OCI-LY3 (cell line): ENCODE data around the gene DRAP1.
A peak's percentile ranks its signal among the peaks of the same experiment; 100 is the strongest.

ENCODE experiments used
- H2AFZ ChIP-seq: fragments of 200-600, 300-600 bp; shearing (Covaris generic); 2 replicates; pipeline ENCODE4 v1.6.0; 2014; ENCODE audit warnings: antibody characterized with exemption, low read depth, low read length
- H3K27ac ChIP-seq: fragments of 200-600, 300-600 bp; sonication (generic); 2 replicates; pipeline ENCODE4 v1.5.1; 2014; ENCODE audit warnings: mild to moderate bottlenecking, low read length, moderate library complexity, mixed read lengths
- H3K27me3 ChIP-seq: fragments of 200-600, 300-600 bp; sonication (generic); 2 replicates; pipeline ENCODE4 v1.6.1; 2014; ENCODE audit warnings: low read depth, low read length, mixed read lengths
- H3K36me3 ChIP-seq: fragments of 200-600, 300-600 bp; sonication (generic); replicated peaks from 2 replicates; pipeline ENCODE3; 2014; ENCODE audit warnings: low read depth, low read length, mixed read lengths
- H3K4me1 ChIP-seq: fragments of 300-600, 200-600 bp; sonication (generic); 2 replicates; pipeline ENCODE4 v1.6.1; 2014; ENCODE audit warnings: low read length, mixed read lengths
- H3K4me2 ChIP-seq: fragments of 200-600, 300-600 bp; sonication (generic); 2 replicates; pipeline ENCODE4 v1.6.1; 2014; ENCODE audit warnings: low read length, mixed read lengths
- H3K4me3 ChIP-seq: fragments of 300-600, 200-600 bp; sonication (generic); 2 replicates; pipeline ENCODE4 v1.5.1; 2014; ENCODE audit warnings: antibody characterized with exemption, mild to moderate bottlenecking, low read length, moderate library complexity
- H3K79me2 ChIP-seq: fragments of 300-600, 200-600 bp; shearing (Covaris generic); 2 replicates; pipeline ENCODE4 v1.6.1; 2014; ENCODE audit warnings: mild to moderate bottlenecking, low read length, mixed read lengths
- H3K9ac ChIP-seq: fragments of 300-600, 200-600 bp; shearing (Covaris generic); 2 replicates; pipeline ENCODE4 v1.6.0; 2014; ENCODE audit warnings: mild to moderate bottlenecking, low read length, moderate library complexity
- H3K9me3 ChIP-seq: fragments of 200-600, 300-600 bp; shearing (Covaris generic); 2 replicates; pipeline ENCODE4 v1.6.1; 2014; ENCODE audit warnings: low read length, mixed read lengths; ENCODE audit not compliant: insufficient read depth
- H4K20me1 ChIP-seq: fragments of 200-600, 300-600 bp; sonication (generic); 2 replicates; pipeline ENCODE4 v1.6.1; 2016; ENCODE audit warnings: low read length, mixed read lengths; ENCODE audit not compliant: insufficient read depth
- CTCF ChIP-seq: fragments of 200-600, 300-600 bp; sonication (generic); IDR thresholded peaks from 2 replicates; pipeline ENCODE4 v1.5.1; 2014; ENCODE audit warnings: antibody characterized with exemption, low read length, low read depth
- EZH2phosphoT487 ChIP-seq: fragments of 200-600 bp; shearing (Covaris generic); IDR thresholded peaks from 2 replicates; pipeline ENCODE4 v1.6.1; 2018; ENCODE audit warnings: antibody characterized with exemption, mixed run types, low read depth

DRAP1 gene

DNA sequence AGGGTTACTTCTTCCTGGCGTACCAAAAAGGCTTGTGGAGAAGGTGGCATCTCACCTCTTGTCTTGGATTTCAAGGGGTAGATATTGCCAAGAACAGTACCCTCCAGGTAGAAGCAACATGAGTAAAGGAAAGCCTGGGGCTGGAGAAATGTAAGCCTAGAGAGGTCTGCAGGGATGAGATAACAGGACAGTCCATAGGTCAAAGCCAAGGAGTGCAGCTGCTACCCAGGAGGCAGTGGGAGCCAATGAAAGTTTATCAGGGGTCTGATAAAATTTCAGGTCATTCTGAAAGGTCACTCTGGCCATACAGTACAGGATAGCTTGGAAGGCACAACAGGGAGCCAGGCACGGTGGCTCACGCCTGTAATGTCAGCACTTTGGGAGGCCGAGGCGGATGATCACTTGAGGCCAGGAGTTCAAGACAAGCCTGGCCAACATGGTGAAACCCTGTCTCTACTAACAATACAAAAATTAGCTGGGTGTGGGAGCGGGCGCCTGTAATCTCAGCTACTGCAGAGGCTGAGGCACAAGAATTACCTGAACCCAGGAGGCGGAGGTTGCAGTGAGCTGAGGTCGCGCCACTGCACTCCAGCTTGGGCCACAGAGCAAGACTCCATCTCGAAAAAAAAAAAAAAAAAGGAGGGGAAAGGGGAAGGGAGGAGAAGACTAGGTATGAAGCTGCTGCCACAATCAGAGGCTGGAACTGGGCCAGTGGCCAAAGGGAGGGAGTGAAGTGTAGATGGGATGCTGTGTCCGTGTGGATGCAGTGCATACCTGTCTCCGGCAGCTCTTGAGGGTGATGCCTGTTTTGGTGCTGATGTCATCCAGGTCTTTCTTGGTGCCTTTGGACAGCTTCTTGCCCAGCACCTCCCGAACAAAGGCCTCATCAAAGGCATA, 32.2 kb upstream of the DRAP1 start:
- Histone ChIP-seq H4K20me1 (peaks cover 5% of the 10 kb centered on the region; the same call in 1 of the 2 replicates), H3K9ac (peak overlapping the region; percentile 87)

GRCh38 chr11:65887723-65888162, 31.5 kb upstream of the DRAP1 start:
- H3K27ac ChIP-seq: peak overlapping the region; percentile 55

More for the DNA sequence above, 32.2 kb upstream of the DRAP1 start:
- no peak overlapping the region for H2AFZ ChIP-seq
- H3K27me3 ChIP-seq: no peaks in the 10 kb centered on the region
- H3K27ac ChIP-seq: no peak overlapping the region
- H3K36me3 ChIP-seq: peaks cover 39% of the 10 kb centered on the region
- H3K4me1 ChIP-seq: peaks cover 22% of the 10 kb centered on the region
- H3K79me2 ChIP-seq: peaks cover 26% of the 10 kb centered on the region
- peak overlapping the region; percentile 92 for H3K4me3 ChIP-seq
- no peak for TF ChIP-seq CTCF
- no peak for TF ChIP-seq EZH2phosphoT487
- peak overlapping the region; percentile 95 for H3K4me2 ChIP-seq
- H3K9me3 ChIP-seq: no peaks in the 10 kb centered on the region

DNA sequence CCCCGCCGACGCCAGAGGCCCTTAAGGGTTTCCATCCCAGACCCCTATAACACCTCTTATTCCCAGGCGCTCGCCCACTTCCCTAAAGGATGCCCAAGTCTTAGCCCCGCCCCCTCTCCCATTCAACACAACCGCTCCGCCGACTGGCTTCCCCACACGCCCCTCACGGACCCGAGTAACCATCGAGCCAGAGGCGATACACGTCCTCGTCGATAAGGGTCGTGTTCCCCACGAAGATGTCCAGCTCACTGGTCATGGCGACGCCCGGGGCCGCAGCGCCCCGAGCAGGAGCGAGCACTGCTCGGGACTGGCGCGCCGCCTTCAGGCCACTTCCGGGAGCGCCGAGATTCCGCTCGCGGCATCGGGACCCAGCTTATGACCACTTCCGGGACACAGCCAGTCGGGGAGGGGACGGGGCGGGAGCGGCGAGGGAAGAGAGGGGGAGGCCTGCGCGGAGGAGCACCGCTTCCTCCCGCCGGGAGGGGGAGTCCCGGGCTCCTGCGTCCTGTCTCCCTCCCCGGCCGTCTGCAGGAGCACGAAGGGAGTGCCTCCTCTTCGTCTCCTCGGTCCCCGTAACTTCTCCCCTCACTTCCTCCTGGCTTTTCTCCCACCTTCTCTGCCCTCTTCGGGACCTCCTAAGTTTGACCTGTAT, 30.9 kb upstream of the DRAP1 start, which contains the start of gene FIBP:
Gene FIBP, minus strand, starts transcription at position 309 of the 652 bp plus-strand sequence. Its CDS starts 53 bp downstream, at position 256.
- Histone ChIP-seq H4K20me1 (peaks cover 12% of the 10 kb centered on the region; the same call in 1 of the 2 replicates), H3K36me3 (peaks cover 28% of the 10 kb centered on the region), H3K27ac (peak within 1 kb of the TSS; percentile 82), H3K79me2 (peaks cover 37% of the 10 kb centered on the region), H3K4me1 (peaks cover 33% of the 10 kb centered on the region), H3K27me3 (no peaks in the 10 kb centered on the region), H3K4me2 (peak within 1 kb of the TSS; percentile 97), H3K9me3 (no peaks in the 10 kb centered on the region), H3K9ac (peak within 1 kb of the TSS; percentile 88), H2AFZ (peak within 1 kb of the TSS; percentile 85), H3K4me3 (peak within 1 kb of the TSS; percentile 92)
- TF ChIP-seq EZH2phosphoT487 (no peak), CTCF (peak; percentile 76)

More at GRCh38 chr11:65887723-65888162, 31.5 kb upstream of the DRAP1 start:
- Histone ChIP-seq H3K4me1 (peaks cover 28% of the 10 kb centered on the region), H3K79me2 (peaks cover 33% of the 10 kb centered on the region), H3K4me2 (peak overlapping the region; percentile 95), H3K9ac (peak overlapping the region; percentile 87), H3K4me3 (peak overlapping the region; percentile 92), H3K27me3 (no peaks in the 10 kb centered on the region), H4K20me1 (peaks cover 12% of the 10 kb centered on the region; the same call in 1 of the 2 replicates), H3K36me3 (peaks cover 33% of the 10 kb centered on the region), H3K9me3 (no peaks in the 10 kb centered on the region), H2AFZ (peak overlapping the region; percentile 85)
- no peak for TF ChIP-seq EZH2phosphoT487
- TF ChIP-seq CTCF: no peak
